IMR-90 (cell line): ENCODE results near the gene DACT1.

ENCODE experiments used
- CTCF ChIP-seq: conservative IDR thresholded peaks from 2 replicates; pipeline ENCODE4 v1.5.1; 2012; ENCODE audit warnings: mild to moderate bottlenecking, low read depth, low read length, improper control_type of control experiment
- ELK1 ChIP-seq: fragments of 150-350 bp; IDR thresholded peaks from 2 replicates; pipeline ENCODE4 v1.6.1; 2016; ENCODE audit warnings: low read depth, mild to moderate bottlenecking, low read length, moderate library complexity, borderline replicate concordance
- FOS ChIP-seq: fragments of 150-350 bp; IDR thresholded peaks from 2 replicates; pipeline ENCODE4 v1.6.1; 2016; ENCODE audit warnings: low read depth, low read length
- MAFK ChIP-seq: IDR thresholded peaks from 2 replicates; pipeline ENCODE4 v1.6.1; 2012; ENCODE audit warnings: low read depth, low read length, improper control_type of control experiment
- MAZ ChIP-seq: IDR thresholded peaks from 2 replicates; pipeline ENCODE4 v1.6.1; 2012; ENCODE audit warnings: low read depth, mild to moderate bottlenecking, low read length, improper control_type of control experiment, moderate library complexity, borderline replicate concordance
- POLR2A ChIP-seq: IDR thresholded peaks from 2 replicates; pipeline ENCODE4 v1.6.1; 2012; ENCODE audit warnings: mild to moderate bottlenecking, low read depth, low read length
- RAD21 ChIP-seq: IDR thresholded peaks from 2 replicates; pipeline ENCODE4 v1.6.1; 2012; ENCODE audit warnings: low read length, improper control_type of control experiment
- RCOR1 ChIP-seq: IDR thresholded peaks from 2 replicates; pipeline ENCODE4 v1.6.1; 2012; ENCODE audit warnings: mild to moderate bottlenecking, low read length, improper control_type of control experiment; ENCODE audit not compliant: insufficient replicate concordance
- RFX5 ChIP-seq: IDR thresholded peaks from 2 replicates; pipeline ENCODE4 v1.8.0; 2012; ENCODE audit warnings: low read depth, mild to moderate bottlenecking, low read length, moderate library complexity
- SMC3 ChIP-seq: fragments of 150-350 bp; IDR thresholded peaks from 2 replicates; pipeline ENCODE4 v1.6.1; 2016; ENCODE audit warnings: low read depth, mild to moderate bottlenecking, antibody characterized with exemption, low read length, moderate library complexity
- USF2 ChIP-seq: fragments of 150-350 bp; IDR thresholded peaks from 2 replicates; pipeline ENCODE4 v1.6.1; 2017; ENCODE audit warnings: mild to moderate bottlenecking, antibody characterized with exemption, low read length, low read depth

- TF ChIP-seq CTCF (no peak), POLR2A (no peak), RAD21 (no peak), ELK1 (no peak), RFX5 (no peak), MAFK (no peak), SMC3 (no peak), FOS (no peak), RCOR1 (no peak), USF2 (no peak), MAZ (no peak)
Measured at GRCh38 chr14:58620011-58620410, 17.8 kb upstream of the DACT1 start.
